Activated CD4-positive, alpha-beta T cell treated with anti-CD3 and anti-CD28 coated beads, Interleukin-2, Interleukin-4, amounts not matched to agents 100 ng/mL and 50 ng/mL, durations not matched to agents 16 hours and 8 hours (primary cell): ENCODE measurements around the gene RPTOR.

Experiments
- DNase-seq: peaks from one replicate; pipeline ENCODE4 v3.0.0-alpha.2; 2020; ENCODE audit warnings: low spot score

Gene RPTOR

DNA sequence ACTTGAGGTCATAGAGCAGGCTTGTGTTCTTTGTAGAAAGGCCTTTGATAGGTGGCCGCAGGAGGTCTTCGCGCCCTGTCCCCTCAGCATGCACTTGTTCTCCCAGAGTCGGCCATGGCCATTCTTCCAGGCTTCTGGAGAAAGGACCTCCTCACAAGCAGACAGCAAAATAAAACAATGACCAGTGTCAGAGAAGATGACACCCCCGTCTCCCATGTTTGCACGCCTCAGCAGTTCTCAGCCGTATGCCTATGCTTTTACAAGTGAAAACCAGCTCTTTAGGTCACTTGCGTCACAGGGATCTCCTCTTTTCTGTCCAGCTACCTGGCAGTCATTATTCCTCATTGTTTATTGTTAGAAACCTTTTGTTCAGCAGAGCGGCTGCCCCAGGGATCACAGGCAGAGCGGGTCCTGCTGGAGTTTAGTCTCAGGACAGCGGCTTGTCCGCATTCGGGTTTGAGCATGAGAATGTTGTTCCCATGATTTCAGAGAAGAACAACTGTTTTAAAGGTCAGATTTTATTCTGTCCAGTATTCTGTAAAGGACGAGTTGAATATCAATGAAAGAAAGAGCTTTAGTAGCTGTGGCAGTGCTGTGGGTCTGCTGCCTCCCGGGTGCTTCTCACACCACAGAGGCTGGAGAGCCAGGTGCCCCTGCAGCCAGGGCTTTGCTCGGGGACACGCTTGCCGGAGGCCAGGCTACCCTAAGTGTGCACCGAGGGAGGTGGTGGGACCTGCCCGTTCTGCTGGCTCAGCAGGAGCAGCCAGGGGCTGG, 123.9 kb downstream of the RPTOR start:
- DNase-seq: no peak

DNA sequence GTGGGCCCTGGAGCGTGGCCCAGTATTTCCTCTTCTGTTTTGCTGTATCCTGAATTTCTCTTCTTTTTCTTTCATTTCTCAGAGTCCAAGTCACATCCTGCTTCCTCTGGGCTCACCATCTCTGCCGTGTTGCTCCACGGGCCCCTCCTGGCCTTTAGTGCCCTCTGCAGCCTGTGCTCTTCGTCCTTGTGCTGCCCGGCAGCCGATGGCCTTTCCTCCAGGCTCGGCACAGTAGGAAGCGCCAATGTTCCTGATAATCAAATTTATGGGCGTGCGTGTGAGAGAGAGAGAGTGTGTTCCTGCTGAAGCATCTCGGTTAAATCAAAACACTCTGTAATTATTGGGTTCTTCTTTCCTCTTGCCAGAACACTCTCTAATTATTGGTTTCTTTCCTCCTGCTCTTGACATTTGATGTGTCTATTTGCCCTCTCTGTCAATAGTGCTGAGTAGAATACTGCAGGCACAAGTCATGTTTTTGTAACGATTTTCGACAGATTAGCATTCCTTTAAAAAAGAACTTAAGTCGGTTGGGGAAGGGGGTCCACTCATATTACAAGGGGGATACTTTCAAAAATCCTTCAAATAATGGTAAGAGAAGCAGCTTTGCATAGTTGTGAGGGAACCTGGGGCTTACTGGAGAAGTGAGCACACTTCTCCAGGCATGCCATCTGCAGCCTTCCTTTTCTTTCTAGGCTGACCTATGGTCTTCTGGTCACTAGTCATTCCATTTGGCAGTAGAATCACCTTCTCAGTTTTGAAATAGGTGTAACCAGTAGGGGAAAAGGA, 126.6 kb downstream of the RPTOR start:
- no peak for DNase-seq

DNA sequence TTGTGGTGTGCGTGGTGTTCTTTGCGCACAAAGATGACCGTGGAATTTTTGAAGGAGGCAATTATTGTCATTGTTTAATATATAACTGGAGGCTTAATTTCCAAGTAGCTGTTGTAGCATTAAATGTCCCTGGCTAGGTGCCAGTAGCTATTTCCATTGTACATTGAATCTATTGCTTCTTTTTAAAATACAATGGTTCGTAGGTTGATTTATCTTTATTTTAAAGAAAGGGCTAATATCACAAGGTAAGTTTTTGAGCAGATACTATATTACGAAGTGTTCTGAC, 127.1 kb downstream of the RPTOR start:
- DNase-seq: no peak

DNA sequence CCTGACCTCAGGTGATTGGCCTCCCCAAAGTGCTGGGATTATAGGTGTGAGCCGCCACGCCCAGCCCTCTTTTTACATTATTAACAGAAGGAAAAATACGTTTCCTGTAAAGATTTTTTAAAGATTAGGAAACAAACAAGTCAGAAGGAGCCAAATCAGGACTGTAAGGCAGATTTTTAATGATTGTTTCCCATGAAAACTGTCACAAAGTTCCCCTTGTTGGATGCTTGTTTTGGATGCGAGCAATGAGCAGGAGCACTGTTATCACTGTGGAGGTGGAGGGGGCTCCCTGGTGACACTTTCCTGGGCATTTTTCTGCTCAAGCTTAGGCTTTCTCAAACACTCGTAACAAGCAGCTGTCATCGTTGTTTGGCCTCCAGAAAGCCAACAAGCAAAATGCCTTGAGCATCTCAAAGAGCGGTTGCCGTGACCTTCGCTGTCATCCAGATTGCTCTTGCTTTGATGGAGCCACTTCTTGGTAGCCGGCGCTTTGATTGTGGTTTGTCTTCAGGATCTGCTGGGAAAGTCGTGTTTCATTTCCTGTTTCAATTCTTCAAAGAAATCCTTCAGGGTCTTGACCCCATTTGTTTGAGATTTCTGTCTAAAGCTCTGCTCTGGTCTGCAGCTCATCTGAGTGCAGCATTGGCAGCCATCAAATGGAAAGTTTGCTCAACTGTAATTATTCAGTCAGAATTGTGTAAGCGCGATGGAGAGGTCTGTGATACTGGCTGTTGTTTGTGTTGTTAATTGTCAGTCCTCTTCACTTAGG, 128.7 kb downstream of the RPTOR start:
- DNase-seq: no peak

DNA sequence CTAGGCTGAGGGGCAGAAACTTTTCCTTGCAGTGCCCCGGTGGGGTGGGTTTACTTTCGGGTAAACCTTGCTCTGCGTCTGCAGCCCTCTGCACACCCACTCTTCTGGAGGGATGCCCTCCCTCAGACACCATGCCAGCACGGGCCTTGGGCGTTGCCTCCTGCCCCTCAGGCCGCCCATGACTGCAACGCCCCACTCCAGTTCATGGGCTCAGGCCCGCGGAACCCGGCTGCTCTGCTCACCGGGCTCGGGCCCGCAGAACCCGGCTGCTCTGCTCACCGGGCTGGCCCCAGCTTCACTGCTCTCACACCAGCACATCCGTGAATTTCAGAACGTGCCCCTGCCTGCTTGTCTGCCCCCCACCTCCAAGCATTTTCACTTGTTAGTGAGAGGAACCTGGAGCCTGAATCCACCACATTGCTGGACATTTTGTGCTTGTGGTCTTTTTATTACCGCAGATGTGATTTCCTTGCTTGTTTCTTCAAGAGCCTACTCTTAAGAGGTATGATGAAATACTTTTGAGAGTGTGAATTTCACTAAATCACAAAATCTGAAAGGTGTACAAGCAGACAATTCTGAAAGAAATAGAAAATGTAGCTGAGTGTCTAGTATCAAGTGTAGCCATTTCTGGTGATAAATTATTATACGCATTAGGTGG, 130.9 kb downstream of the RPTOR start:
- no peak for DNase-seq

DNA sequence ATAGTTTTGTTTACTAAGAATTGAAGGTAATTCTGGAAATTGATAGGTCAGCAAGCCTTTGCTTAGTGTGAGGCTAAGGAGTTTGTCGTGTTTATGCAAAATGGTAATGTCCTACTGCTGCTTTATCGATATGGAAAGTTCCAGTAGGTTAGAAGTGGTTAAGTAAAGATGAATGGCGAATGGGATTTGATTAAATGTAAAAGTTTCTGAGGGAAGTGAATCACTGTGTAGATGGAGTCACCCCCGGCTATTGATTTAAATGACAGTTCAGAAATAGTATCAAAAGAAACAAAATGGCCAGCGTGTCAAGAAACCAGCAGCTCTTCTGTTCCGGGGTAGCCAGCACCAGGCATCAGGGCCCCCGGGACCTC, 131.4 kb downstream of the RPTOR start:
- no peak for DNase-seq

DNA sequence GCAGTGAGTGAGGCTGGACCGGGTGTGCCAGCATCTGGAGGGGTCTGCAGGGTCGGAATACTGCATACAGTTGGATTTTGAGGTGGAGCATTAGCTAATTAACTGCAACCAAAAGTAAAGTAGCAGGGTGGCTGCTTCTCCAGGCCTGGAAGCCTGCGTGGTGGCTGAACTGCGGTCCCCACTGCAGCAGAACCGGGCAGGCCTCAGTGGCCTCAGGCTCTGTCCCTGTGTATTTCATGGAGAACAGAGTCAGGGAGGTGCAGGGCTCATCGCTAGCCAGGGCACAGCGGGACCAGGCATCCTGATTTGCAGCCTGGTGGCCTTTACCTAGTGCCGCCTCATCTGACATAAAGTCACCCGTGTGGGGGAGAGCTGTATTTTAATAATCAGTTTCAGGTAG, 131.9 kb downstream of the RPTOR start:
- no peak for DNase-seq

DNA sequence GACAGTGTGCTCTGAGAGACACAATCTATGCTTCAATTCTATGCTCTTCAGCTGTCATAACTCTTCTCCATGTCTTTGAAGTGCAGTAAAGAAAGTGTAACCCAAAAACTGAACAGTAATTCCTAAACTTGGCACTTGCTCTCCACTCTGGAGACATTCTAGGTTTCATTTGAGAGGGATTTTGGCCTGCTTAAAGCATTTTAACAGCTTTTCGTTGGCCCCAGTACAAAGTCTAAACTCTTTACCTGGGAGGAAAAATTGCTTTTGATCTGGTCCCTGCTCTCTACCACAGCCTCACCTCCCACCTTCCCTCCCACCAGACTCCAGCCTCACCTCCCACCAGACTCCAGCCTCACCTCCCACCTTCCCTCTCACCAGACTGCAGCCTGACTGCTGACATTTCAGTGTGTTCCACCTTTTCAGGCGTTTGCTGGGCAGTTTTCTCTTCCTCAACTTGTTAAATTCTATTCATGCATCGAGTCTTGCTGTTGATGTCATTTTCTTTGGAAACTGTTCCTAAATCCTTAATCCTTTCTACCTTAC, 132.6 kb downstream of the RPTOR start:
- no peak for DNase-seq

DNA sequence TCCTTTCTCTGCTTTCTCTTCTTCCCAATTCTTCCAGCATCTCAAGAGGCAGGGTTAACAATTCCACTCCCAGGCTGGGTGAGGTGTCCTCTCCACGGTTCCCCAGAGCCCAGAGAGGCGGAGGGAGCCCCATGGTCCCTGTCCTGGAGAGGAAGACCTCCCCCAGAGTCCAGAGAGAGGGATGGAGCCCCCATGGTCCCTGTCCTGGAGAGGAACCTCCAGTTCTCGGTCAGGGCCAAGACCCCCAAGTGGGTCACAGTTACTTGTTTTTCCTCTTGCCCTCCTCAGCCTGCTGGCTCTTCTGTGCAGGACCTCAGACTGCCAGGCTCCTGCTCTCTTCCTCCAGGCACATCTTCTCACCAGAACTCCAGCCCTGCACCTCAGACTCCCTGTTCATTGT, 135.2 kb downstream of the RPTOR start:
- DNase-seq: no peak

DNA sequence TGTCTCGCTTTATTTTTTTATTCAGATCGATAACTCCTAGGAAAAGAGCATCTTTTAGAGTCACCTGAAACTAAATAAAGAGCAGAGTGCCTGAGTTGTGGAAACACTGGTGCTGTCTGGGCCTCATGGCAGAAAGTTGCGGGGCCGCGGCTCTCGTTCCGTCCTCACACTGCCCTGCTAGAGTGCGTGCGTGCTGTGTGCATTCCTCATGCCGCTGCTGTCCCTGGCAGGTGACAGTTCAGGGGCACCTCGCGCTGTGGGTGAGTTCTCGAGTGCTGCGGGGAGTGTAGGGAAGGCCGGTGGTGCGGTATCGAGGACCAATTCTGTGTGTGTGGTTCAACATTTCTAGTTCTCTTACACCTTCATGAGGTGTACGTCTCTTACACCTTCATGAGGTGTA, 136.6 kb downstream of the RPTOR start:
- DNase-seq: no peak

DNA sequence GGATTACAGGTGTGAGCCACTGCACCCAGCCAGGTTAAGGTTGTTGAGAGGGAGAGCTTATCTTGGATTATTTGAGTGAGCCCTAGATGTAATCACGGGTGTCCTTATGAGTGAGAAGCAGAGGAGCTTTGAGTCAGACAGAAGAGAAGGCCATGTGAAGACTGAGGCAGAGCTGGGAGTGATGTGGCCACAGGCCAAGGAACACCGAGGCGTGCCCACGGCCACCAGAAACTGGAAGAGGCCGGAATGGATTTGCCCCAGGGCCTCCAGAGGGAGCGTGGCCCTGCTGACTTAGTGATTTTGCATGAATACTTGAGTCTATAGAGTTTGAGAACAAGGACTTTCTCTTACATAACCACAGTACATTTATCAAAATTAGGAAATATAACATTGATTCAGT, 137.7 kb downstream of the RPTOR start:
- DNase-seq: no peak

DNA sequence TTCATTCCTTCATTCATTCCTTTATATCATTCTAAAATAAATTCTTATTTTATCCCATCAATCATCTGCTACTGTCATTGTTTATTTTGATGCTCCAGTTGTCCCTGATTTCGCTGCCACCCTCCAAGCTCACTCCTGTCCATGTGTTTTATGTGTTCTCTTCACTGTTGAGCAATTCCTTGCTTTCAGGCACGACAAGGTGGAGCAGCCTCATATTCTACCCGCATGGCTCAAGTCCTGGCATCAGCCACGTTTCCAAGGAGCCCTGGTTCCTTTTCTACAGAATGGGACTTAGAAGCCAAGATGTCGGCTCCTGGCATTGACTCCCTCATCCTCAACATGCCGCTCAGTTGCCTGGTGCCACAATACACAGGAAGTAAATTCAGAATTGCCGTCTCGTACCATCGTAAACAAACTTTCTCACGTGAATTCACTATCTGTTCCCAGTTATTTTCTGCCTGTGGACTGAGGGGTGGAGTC, 139.0 kb downstream of the RPTOR start:
- DNase-seq: no peak

DNA sequence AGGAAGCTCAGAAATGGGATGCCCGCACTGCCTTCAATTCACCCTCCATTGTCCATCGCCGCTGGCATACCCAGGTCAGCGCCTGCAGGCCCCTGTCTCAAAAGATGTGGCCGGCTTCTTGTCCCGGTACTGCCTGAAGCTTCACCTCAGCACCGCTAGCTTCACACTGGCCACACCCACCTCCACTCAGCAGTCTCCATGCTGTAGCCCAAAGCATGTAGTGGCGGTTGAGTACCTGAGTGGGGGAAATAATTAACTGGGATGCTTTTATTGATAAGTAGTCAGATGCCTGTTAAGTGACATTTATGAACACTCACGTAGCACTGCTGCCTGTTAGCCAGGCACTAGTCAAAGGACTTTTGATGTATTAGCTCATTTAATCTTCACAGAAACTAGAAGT, 143.2 kb downstream of the RPTOR start:
- no peak for DNase-seq

DNA sequence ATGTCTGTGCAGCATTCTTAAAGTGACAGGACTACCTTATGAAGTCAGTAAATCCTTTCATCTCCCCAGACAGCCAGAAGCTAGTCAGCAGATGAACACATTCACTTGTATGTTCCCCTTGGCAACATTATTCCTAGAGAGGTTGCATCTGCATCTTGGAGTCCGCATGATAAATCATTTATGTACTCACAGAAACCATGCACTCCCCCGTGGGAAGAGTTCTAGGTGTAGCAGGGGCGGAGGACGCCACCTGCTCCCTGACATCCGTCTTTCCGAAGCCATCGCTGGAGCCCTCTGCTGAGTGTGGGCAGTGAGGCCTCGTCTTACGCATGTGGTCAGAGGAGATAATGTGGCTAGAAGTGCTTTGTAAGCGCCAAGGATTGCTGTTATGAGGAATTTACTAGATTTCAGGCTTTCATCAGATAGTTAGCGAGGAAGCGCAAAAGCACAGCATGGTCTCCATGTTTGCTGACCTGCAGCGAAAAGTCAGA, 144.5 kb downstream of the RPTOR start:
- no peak for DNase-seq

DNA sequence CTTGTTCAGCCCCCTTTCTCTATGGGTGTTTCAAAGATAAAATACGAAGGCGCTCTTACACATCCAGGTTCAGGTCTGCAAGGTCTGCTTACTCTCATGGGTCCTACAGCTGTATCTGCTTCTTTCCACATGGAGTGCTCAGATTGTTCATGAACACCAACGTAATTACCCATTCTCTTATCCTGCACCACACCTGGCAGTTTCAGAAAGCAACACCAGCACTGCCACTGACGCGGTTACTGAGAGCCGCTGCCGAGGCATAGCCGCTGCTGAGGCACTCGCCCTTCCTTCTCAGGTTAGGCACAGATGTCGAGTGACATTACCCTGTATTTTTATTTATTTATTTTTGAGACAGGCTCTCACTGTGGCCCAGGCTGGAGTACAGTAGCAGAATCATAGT, 147.1 kb downstream of the RPTOR start:
- no peak for DNase-seq

DNA sequence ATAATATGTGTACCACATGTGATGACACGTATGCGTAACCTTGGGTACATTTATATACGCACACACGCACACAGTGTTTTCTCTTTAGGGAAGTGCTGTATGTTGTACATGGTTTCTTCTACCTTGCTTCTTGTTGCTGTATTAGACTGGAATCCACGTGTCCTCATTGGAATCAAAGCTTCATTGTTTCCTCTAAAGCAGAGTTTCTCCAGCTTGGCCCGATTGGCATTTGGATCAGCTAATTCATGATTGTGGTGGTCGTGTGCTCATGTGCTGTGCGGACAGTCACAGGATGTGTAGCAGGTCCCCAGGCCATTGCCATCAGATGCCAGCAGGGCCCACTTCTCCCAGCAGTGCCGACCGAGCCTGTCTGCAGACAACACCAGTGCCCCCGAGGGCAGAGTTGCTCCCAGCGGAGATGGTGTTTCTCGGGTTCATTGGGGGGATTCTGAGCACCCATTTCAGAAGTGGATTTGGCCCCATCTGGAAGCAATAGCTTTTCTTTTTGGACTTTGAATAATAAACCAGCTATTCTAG, 148.4 kb downstream of the RPTOR start:
- no peak for DNase-seq

DNA sequence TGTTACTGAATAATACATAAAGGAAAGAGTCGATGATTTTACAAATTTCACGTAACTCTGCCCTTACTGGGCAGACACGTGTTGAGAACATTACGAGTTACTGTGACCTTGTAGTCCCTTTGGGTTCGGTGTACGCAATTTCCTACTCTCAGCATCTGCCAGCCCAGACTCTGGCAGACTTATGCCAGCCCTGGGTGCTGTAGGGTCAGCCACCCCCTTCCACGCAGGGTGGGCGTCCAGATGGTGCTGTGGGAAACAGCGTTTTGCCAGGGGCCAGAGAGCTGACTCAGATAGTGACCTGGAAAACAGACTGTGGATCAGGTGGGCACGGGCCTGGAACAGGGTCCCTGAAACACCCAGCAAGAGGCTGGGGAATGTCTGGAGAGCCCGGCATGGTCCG, 148.9 kb downstream of the RPTOR start:
- DNase-seq: no peak

DNA sequence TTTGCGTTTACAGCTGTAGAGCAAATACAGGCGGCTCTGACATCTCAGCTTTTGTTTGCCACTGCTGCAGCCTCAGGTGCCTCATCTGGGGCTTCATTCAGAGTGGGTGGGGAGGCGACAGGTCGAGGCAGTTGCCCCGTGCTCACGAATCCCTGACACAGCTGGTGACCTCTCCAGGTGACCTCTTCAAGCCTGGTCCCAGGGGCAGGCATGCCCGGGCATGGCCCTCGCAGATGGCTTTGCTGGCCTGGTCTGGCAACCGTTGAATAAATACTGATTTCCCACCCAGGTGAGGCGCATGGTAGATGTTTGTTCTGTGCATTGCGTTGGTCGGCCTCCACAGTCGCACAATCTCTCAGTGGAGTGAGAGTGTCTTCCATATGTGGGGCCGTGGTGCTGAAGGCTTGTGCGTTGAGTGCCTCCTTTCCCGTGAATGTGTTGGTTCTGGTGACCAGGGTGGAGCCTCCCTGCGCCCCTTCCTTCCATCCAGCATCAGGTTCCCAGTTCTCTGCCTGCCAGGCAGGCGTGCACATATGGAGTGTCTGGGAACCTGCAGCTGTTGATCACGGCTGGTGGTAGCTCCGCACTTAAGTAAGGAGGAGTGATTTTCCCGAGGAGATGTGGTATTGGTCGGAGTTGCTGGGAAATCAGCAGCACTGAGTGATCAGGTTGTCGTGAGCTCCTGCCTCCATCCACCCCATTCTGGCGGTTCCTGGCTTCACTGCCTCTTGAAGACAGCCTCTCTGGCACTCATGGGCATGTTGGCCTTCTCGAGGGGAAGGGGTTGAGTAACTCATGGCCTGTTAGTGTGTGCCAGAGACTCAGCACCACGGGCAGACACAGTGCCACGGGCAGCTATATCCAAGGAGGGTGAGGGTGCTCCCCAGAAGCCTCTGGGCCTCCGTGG, 149.7 kb downstream of the RPTOR start:
- DNase-seq: no peak

DNA sequence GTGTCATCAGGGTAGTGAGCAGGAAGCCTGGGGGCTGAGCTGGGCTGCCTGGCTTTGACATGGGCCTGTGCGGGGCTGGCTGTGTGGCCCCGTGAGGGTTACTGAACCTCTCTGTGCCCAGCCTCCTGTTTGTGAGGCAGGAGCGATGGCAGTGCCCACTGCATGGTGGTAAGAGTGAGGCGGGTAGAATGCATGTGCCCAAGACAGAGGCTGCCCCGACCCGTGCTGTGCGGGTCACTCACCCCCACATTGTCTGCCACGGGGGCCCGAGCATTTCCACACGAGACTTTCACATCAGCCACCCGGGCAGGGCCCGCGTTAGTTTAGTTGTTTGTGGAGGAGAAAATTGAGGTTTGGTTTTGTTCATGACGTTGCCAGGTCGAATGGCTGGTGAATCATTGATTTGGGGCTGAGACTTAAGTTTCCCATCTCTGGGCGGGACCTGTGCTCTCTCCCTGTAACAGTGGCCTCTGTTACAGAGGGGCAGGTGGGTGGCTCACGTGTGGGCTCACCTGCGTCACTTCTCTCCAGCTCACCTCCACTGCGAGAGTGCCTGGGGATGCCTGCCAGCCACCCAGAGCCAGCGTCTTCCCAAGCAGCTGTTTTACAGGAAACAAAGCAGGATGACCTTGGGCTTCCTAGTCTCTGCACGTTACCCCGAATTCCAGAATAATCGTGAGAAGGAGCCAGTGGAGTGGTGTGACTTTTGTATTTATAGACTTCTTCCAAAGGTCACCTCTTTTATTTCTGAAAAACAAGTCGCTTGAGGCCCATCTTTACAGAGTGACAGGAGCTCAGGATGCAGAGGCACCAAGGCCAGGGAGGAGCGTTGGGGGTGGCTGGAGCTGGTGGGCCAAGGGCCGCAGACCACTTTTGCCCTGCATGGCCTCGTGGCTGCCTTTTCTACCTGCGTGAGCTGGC, 150.6 kb downstream of the RPTOR start:
- no peak for DNase-seq

DNA sequence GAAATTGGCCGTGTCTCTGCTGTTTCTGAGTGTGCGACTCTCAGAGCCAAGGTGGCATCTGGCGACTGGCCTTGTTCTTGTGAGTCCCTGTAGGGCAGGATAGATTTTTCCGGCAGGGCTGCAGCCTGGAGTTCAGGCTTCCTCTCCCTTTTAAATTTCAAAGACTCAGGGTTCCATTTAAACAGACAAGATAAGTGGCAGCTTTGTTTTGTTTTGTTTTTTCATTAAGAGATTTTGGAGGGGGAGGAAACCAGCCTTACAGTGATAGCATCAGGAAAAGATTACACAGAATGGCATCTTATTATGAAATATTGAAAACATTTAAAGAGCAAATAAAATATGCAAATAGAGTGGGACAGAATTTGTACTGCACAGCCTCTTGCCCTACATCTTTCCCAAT, 151.3 kb downstream of the RPTOR start:
- DNase-seq: no peak
